Heart left ventricle (tissue), 16 donors: ENCODE data around the gene QSOX1. TPM values are rescaled to one million over a fixed set of nuclear protein-coding genes. Genes with fewer than 3 reads are reported as not detected.

ENCODE experiments used
- ATAC-seq, 4 donors: fragments of 200-7000 bp; cut with Tn5 transposase; one replicate each; pipeline ENCODE4 v1.9.1; 2020 to 2022; ENCODE audit warnings: moderate library complexity in 4 of 4, mild to moderate bottlenecking in 3 of 4, moderate number of reproducible peaks in 1 of 4
- DNase-seq, 5 donors: peaks; one replicate each; pipeline ENCODE4 v3.0.0-alpha.2; 2020
- H3K27ac ChIP-seq, 12 donors: fragments of 200-600 bp; sonication (generic) in 4 of 12; one replicate each; pipeline versions ENCODE4 v1.5.0 to v1.8.0; 2016 to 2022; ENCODE audit warnings: mild to moderate bottlenecking in 2 of 12
- H3K27me3 ChIP-seq, 9 donors: fragments of 200-600 bp; sonication (generic) in 2 of 9; one replicate each; pipeline versions ENCODE4 v1.5.1 to v1.8.0; 2016 to 2022; ENCODE audit warnings: mild to moderate bottlenecking in 3 of 9
- H3K36me3 ChIP-seq, 9 donors: fragments of 200-600 bp; sonication (generic) in 2 of 9; one replicate each; pipeline versions ENCODE4 v1.5.0 to v1.8.0; 2018 to 2022; ENCODE audit warnings: mild to moderate bottlenecking in 2 of 9
- H3K4me1 ChIP-seq, 12 donors: fragments of 200-600 bp; sonication (generic) in 4 of 12; one replicate each; pipeline versions ENCODE4 v1.5.0 to v1.8.0; 2016 to 2022; ENCODE audit warnings: mild to moderate bottlenecking in 3 of 12
- H3K4me3 ChIP-seq, 12 donors: fragments of 200-600 bp; sonication (generic) in 4 of 12; one replicate each; pipeline versions ENCODE4 v1.5.0 to v1.8.0; 2017 to 2022; ENCODE audit warnings: mild to moderate bottlenecking in 9 of 12, moderate library complexity in 4 of 12
- H3K9me3 ChIP-seq, 12 donors: fragments of 200-600 bp; sonication (generic) in 4 of 12; one replicate each; pipeline versions ENCODE4 v1.5.0 to v1.8.0; 2016 to 2022; ENCODE audit warnings: mild to moderate bottlenecking in 1 of 12
- CTCF ChIP-seq, 12 donors: fragments of 200-600 bp; sonication (generic) in 4 of 12; IDR thresholded peaks; one replicate each; pipeline versions ENCODE4 v1.5.0 to v1.8.0; 2018 to 2022; ENCODE audit warnings: antibody characterized with exemption in 12 of 12, mild to moderate bottlenecking in 5 of 12
- POLR2A ChIP-seq, 2 donors: fragments of 450-650 bp; IDR thresholded peaks; one replicate each; pipeline ENCODE4 v1.6.1; 2017; ENCODE audit warnings: antibody characterized with exemption in 2 of 2, mild to moderate bottlenecking in 2 of 2, moderate library complexity in 2 of 2
- WGBS, 4 donors: extraction: QIAGEN DNeasy Blood & Tissue Kit in 2 of 4; methylation state at CpG; one replicate each; pipeline versions ENCODE4 v1.1.5 to v1.1.7; 2013 to 2018; 5-methylcytosine and 5-hydroxymethylcytosine counted together
- intact Hi-C, 10 donors: fragments of 100-400 bp; cut with DNase I; formaldehyde crosslinking; loops; one replicate each; pipeline versions ENCODE4 v1.11.1 to v1.14.2; 2022
- polyA plus RNA-seq, 2 donors: library from polyadenylated mRNA; stranded (reverse); fragments of 200-250 nt; gene quantifications; one replicate each; pipeline ENCODE4 v1.2.3, GENCODE V29; 2013
- total RNA-seq, 9 donors: library from RNA; depleted of rRNA in 2 of 9; stranded (reverse); fragments of >200 nt in 2 of 9; fragmentation: NEBNext Ultra II Directional in 3 of 9; extraction: Animal tissue kit (Norgen Biotek cat#: 25700) in 3 of 9; gene quantifications; one replicate each; pipeline versions ENCODE4 v1.1.0 to v1.2.4, GENCODE V29; 2016 to 2023
- donor health status: ischemic (EF 13 %, LVEDD 7.1; RV severe dilation, severe dysfunction).
- donor health status: healthy with polysubstance abuse.
- donor health status: DM: no; HTN: yes; CAD: no.
- donor health status: DM: no; HTN: no; CAD: no.
- donor health status: ischemic (EF 25% LVEDD 6.9; RV normal size, moderate dysfunction).
- donor health status: ischemic (EF 25% LVEDD 5.7; RV mildly dilated, moderate dysfunction).
- donor health status: healthy.
- donor health status: DM: yes; HTN: yes; CAD: no.
- donor health status: ischemic (EF 35%, LVEDD 5.7; RV mildly dilated, moderate dysfunction).
- donor health status: nonischemic (EF 11% LVEDD 7.7; RV severe dilation, severe dysfunction).
- donor health status: DM: yes; HTN: yes; CAD: no.
- donor health status: PGD.
- donor health status: ischemic (EF 29% LVEDD 5.4; RV normal size, mild dysfunction).
- donor health status: nonischemic (EF 23%, LVEDD 6.1; RV moderate dilation, normal function).

The QSOX1 gene
- total and polyA plus RNA-seq, 11 donors: 62.3 to 250 (median 122) TPM

GRCh38 chr1:180141381-180141934, 13.2 kb upstream of the QSOX1 start:
- 80 to 85% (median 83%) methylated on average over 6 of the region's 6 CpGs for WGBS, 4 donors
- H3K36me3 ChIP-seq: no peaks in the 10 kb centered on the region
- H3K27ac ChIP-seq: no peak overlapping the region
- H3K4me3 ChIP-seq: no peak overlapping the region
- peaks cover 0 to 9% (median 0%) of the 10 kb centered on the region in 12 donors for H3K9me3 ChIP-seq
- H3K27me3 ChIP-seq: no peaks in the 10 kb centered on the region
- no peak for ATAC-seq
- no peaks in the 10 kb centered on the region for H3K4me1 ChIP-seq
- intact Hi-C loops: no loop called here
- TF ChIP-seq CTCF (IDR thresholded peaks at IDR 0.05) (no peak), POLR2A (IDR thresholded peaks at IDR 0.05) (no peak)
- no peak for DNase-seq

GRCh38 chr1:180143359-180143758, 11.3 kb upstream of the QSOX1 start:
- whole genome bisulfite sequencing, 4 donors: 75 to 87% (median 82%) methylated on average over 3 of the region's 3 CpGs
- Histone ChIP-seq H3K27me3 (no peaks in the 10 kb centered on the region), H3K4me3 (no peak overlapping the region), H3K9me3 (no peaks in the 10 kb centered on the region), H3K4me1 (no peaks in the 10 kb centered on the region), H3K36me3 (no peaks in the 10 kb centered on the region), H3K27ac (no peak overlapping the region)
- intact Hi-C loops: no loop called here
- no peak for TF ChIP-seq POLR2A (IDR thresholded peaks at IDR 0.05)
- no peak for TF ChIP-seq CTCF (IDR thresholded peaks at IDR 0.05)
- DNase-seq: no peak
- no peak for ATAC-seq

- DNase-seq (no peak), ATAC-seq (no peak)
- WGBS, 4 donors: 70 to 75% (median 72%) methylated on average over 6 of the region's 6 CpGs
- H3K27ac ChIP-seq: peak overlapping the region in 2 of 12 donors; percentile 13 to 23
- intact Hi-C loops: no loop called here
- H3K4me3 ChIP-seq: no peak overlapping the region
- H3K27me3 ChIP-seq: no peaks in the 10 kb centered on the region
- TF ChIP-seq CTCF (IDR thresholded peaks at IDR 0.05) (no peak), POLR2A (IDR thresholded peaks at IDR 0.05) (no peak)
- H3K36me3 ChIP-seq: no peaks in the 10 kb centered on the region
- H3K9me3 ChIP-seq: no peaks in the 10 kb centered on the region
- H3K4me1 ChIP-seq: no peaks in the 10 kb centered on the region
Observed at GRCh38 chr1:180144659-180145357, 9.9 kb upstream of the QSOX1 start.

GRCh38 chr1:180145446-180145845, 9.2 kb upstream of the QSOX1 start:
- Histone ChIP-seq H3K27ac (peak overlapping the region in 1 of 12 donors; percentile 23), H3K9me3 (no peaks in the 10 kb centered on the region), H3K27me3 (no peaks in the 10 kb centered on the region), H3K36me3 (no peaks in the 10 kb centered on the region), H3K4me3 (no peak overlapping the region), H3K4me1 (no peaks in the 10 kb centered on the region)
- no peak for ATAC-seq
- intact Hi-C loops: no loop called here
- 92 to 95% (median 94%) methylated on average over 3 of the region's 3 CpGs for WGBS, 4 donors
- DNase-seq: no peak
- no peak for TF ChIP-seq POLR2A (IDR thresholded peaks at IDR 0.05)
- TF ChIP-seq CTCF (IDR thresholded peaks at IDR 0.05): no peak
